ENCODE measurements around the gene NCR2.

Gene NCR2

DNA sequence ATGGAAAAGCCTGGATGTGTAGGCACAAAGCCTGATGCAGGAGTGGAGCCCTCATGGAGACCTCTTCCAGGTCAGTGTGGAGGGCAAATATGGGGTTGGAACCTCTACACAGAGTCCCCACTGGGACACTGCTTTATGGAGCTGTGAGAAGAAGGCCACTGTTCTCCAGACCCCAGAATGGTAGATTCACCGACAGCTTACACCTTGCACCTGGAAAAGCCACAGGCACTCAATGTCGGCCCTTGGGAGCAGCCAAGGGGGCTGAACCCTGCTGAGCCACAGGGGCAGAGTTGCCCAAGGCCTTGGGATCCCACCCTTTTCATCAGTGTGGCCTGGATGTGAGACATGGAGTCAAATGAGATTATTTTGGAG is 24.9 kb downstream of the NCR2 start:
- DNase-seq: no peak

DNA sequence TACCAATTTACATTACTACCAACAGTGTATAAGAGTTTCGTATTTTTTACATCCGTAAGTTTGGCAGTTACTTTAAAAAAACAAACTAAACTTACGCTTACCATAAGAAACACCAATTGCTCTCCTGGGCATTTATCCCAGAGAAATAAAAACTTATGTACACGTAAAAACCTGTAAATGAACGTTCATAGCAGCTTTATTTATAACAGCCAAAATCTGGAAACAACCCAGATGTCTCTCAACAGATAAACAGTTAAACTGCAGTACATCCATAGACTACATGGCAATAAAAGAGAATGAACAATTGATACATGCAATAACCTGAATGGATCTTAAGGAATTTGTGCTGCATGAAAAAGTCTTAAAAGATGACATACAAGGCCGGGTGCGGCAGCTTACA is 30.7 kb downstream of the NCR2 start:
- no peak for DNase-seq

DNA sequence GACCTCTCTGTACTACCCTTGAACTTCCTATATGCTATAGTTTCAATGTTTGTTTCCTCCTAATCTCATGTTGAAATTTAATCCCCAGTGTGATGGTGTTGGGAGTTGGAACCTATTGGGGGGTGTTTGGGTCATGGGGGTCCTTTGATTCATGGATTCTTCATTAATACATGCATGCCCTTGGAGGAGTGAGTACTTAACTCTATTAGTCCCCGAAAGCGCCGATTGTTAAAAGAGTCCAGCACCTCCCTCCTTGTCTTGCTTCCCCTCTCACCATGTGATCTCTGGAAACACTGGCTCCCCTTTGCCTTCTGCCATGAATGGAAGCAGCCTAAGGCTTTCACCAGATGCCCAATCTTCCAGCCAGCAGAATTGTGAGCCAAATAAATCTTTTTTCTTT is 31.7 kb downstream of the NCR2 start:
- DNase-seq: no peak

DNA sequence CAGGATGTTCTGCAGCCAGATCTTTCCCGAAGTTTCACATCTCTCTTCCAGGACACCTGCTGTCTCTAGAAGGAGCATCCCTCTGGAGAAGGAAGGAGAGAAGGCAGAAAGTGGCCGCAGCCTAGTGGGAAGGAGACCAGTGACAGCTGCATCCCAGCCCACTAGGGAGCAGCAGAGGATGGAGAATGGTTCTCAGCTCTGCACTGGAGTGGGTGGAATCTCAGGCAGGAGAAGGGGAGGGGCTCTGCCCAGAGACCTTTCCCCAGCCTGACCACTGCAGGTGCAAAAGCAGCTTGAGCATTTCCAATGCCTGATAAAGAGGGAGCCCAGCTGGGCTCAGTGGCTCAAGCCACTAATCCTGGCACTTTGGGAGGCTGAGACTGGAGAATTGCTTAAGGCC is 32.3 kb downstream of the NCR2 start:
- no peak for DNase-seq

DNA sequence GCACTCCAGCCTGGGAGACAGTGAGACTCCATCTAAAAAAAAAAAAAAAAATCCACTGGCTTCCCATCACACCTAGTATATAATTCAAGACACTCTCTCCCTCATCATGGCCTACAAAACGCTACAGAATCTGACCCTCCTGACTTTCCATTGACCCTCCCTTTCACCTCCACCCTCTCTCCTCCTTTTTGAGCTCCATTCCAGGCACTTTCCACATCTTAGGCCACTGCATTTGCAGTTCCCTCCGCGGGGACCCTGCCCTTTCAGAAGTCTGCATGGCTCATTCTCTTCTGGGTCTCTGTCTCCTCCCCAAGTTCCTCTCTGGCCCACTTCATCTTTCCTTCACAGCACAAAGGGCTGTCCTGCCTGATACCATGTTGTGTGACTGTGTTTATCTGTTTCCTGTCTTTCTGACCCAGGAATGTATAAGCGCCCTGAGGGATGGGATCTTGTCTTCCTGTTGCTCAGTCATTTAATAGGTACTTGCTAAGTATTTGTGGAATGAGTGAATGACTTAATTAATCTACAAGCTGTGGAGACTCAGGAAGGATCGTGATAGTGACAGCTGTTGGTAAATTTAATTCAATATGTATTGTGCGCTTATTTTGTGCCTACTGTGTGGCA is 35.2 kb downstream of the NCR2 start:
- no peak for DNase-seq

DNA sequence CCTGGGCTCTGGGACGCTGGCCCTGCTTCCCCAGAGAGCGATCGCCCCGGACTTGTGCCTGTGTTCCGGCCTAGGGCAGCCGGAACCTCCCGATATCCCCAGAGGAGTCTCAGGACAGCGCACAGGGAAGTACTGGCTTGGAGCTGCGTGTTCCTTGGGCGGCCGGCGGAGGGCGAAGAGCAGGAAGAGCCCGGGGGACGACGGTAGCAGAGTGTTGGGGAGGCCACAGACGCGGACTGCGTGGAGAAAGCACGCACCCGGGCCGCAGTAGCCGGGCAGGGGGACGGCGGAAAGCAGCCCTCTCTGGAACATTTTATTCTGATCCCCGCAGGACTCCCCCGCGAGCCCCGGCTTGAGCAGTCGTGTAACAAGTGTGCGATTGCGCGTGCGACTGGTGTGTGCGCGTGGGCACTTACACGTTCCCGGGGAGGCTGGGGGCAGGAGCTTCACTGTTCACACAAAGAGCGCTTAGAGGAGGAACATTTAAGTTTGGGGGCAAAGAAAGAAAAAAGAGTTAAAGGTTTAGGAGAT is 36.1 kb downstream of the NCR2 start:
- no peak for DNase-seq

DNA sequence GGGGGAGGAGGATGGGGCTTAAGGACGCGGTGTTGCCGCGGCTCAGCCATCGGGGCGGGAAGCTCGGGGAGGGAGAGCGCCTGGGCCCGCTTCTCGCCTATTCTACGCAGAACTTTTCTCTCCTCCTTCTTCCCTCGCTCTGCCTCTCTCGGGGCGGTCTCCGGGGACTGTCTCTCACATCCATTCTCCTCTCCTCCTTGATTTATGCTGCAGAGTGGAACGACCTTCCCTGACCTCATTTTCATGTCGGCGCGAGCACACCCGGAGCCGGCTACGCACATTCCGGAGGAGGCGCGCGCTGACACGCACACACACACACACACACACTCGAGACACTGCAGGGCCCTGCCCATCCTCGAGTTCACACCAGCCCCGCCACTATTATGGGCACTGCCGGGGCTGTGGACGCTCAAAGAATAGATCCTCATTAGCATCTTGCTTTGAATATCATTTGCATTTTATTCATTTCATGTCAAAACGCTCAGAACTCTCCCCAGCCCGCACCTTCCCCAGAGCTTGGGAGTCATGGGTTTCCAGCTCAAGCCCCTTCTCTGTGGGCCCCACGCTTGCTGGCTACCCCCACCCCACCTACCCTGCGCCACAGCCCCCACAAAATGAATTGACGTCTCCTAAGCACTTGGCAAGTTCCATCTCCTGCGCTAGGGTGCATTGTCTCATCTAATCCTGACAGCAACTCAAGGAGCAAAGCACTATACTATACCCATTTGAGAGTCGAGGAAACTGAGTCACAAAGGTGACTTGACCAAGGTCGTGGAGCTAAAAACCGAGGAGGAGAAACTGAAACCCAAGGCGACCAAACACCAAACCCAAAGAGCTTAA is 36.8 kb downstream of the NCR2 start:
- DNase-seq: no peak

DNA sequence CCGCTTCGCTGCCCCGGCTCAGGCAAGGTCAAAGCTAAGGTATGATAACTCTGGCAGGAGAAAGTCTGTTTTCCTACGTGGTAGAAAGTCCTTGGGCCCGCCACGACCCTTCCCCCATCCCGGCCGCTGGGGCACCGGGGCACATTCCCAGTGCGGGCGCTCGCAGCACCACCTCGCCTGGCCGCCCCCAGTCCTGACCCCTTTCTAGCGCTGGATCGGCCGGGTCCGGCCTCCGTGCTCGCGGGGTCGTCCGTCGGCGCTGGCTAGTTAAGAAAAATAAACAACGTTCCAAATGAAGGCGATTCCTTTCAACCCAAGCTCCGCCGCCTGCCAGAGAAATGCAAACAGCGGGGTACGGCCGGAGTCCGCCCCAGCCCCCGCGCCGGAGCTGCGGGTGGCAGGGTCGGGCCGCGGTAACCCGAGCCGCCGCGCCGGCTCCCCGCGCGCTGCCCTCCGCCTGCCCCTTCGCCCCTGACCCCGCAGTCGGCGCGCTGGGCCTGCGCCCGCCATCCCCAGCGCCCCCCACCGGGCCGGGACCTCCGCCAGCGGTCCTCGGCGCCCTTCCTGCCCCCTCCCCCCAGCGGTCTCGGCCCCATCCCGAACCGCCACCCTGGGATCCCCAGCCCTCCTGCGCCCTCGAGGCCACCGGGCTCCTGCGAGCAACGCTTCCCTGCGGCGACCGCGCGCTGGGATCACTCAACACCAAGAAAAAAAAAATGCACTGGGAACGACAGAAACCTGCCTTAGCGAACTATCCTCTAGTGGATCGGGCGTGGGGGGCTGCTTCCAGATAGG is 37.6 kb downstream of the NCR2 start:
- DNase-seq: no peak

DNA sequence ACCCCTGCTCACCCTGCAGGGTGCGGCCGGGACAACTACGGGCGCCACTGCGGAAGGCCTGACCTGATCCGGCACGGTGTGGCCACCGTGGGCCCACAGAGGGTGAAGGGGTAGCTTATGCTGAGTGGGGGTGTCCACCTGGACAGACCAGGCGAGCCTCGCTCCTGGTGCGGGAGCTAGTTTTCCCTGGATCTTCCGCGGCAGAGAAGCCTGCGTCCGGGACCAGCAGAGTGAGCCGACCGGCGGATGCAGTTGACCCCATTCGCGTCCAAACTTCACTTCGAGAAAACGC is 38.2 kb downstream of the NCR2 start:
- no peak for DNase-seq

DNA sequence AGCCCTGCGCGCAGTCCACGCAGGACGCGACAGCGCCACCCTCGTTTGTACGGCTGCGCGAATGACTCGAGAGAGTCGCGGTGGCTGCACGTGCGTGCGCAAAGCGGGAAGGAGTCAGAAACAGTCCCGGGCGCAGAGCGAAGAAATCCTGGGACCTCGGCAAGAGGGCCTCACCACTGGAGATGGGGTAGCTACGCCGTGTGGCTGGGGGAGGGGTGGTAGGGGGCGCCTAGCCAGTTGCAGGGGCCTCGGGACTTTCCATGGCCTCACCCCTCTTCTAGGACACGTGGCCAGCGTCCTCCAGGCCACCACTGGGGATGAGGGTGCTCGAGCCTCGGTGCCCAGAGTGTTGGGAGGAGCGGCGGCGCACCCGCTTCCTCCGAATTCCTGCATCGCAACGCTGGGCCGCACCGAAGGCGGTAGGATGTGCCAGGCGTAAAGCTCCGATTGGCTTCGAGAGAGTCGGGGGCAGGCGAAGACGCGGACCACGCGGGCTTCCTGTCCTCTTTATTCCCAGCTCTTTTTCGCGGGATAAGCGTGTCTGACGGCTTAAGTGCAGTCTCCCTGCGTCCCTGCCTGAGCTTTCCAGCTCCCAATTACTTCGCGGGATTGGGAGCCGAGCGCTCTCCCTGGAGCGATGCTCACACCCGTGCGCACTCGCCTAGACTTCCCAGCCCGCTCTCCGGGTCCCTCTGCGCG is 38.7 kb downstream of the NCR2 start:
- DNase-seq: no peak

DNA sequence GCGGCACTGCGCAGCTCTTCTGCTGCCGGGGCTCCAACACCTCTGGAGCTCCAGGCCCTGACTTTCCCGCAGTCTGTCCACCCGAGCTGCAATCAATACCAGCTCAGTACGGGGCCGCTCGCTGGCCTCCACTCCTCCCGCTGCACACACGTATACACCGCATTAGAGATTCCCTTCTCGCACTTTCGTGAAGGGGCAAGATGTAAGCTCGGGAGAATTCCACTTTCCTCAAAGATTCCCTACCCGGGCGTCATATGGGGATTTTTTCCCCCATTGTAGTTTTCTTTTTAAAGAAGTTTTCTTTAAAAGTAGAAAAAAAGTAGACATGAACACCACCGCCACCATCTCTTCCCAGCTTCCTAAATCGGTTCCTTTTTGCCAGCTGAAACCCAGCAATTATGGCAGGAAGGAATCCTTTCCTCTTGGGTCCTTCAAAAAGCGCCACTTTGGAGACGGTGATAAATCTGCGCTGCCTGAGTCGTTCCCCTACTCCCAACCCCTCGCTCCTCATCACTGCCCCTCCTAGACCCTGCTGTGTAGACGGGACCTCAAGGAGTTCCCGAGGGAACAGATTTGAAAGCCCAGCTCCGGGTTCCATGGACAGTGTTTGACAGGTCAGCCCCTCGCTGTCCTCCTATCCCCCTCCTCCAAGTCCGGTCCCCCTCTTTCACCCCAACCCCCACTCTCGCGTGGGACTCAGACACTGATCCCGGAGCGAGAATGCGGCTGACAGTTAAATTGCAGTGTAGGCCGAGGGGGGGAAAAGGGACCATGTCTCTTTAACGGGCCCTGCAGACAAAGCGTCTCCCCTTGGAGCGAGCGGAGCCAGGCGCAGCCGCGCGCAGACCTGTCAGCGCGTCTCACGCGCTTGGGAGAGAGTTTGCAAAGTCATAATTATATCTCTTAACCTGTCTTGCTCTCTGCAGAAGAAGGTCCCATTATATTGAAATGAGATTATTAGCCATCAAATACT is 39.5 kb downstream of the NCR2 start:
- DNase-seq: no peak

DNA sequence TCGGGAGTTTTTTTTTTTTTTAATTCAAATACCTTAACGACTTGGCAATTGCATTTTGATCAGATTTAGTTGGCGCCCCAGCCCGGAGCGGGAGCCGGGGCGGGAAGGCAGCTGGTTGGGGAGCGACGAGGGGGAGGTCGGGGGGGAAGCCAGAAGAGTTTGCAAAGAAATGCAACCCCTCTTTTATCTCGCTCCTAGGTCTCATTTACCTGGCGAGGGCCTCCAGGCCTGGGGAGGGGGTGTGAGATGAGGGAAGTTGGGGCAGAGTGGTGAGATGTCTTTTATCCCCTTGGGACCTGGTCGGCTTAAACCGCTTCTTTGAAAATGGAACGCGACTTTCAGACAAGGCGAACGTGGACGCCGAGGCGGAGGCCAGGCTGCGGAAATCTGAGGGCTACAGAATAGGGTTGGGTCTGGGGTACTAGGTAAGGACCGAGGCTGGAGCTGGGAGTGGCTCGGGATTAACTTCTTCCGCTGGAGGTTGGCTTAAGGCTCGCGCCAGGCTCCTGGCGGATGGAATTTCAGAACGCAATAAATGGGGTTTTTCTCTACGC is 40.3 kb downstream of the NCR2 start:
- DNase-seq: no peak

DNA sequence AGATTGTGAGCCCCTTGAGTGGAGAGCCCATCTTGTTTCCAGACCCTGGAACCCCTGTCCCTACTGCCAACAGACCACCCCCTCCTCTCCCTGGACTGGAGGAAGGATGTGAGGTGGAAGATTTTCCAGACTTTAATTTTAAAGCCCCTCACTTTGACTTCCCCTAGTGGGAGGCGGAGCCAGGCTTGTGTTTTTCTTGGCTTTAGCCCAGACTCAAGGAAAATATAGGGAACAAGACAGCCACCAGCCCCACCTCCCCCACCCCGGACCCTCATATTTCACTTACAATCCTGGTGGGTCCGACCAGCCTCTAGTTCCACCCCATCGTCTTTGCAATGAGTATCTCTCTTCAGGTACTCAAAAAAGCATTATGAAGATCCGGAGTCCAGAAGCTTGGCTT is 40.8 kb downstream of the NCR2 start:
- DNase-seq: no peak

DNA sequence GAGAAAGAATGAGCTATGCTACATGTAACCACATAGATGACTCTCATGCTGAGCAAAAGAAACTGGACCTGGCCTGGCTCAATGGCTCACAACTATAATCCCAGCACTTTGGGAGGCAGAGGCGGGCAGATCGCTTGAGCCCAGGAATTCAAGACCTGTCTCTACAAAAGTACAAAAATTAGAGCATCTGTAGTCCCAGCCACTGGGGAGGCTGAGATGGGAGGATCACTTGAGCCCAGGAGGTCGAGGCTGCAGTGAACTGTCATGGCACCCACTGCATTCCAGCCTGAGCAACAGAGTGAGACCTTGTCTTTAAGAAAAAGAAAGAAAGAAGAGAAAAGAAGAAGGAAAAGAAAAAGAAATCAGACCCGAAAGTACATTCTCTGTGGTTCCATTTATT is 41.7 kb downstream of the NCR2 start:
- DNase-seq: no peak

DNA sequence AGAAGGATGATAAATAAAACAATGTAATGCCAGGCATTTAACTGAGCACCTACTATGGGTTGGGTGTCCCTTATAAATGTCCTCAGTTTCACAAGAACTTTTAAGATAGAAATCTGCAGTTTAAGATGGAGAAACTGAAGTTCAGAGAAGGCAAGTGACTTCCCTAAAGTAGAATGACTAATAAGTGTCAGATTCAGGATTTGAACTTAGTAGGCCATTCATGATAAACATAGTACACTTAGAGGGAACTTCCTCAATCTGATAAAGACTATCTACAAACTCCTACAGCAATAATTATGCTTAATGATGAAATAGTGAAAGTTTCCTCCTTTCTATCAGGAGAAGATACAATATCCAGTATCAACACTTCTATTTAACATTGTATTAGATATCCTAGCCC is 43.9 kb downstream of the NCR2 start:
- no peak for DNase-seq

DNA sequence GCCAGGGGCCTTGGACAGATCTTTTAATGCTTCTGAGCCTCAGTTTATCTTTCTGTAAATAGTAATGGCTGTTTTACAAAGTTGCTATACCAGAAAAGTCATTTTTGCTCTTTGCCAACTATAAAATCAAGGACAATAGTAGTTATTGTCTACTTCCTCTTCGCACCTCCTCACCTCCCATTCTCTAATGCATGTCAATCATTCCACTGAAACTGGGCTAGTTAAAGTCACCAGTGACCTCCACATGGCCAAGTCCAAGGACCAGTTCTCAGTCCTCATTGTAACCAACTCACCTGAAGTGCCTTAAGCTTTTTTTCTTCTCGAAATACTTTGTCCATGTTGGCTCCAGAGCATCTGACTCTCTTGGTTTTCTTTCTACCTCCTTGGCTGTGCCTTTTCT is 51.2 kb downstream of the NCR2 start:
- no peak for DNase-seq

DNA sequence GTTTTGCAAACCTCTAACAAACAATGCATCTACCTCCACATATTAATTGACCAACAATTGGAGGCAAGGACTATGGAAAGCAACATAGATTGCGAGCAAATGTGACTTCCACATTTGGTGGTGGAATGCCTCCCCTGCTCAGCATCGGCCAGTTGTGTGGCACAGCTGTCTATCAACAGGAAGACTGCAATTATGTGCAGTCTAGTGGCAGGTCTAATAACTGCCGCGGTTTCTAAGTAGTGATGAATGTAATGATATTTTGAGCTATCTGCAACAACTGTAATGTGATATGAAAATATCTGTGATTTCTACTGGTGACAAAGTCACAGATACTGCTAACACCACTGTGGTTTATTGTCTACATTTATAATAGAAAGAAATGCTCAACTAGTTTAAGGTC is 56.8 kb downstream of the NCR2 start:
- no peak for DNase-seq

DNA sequence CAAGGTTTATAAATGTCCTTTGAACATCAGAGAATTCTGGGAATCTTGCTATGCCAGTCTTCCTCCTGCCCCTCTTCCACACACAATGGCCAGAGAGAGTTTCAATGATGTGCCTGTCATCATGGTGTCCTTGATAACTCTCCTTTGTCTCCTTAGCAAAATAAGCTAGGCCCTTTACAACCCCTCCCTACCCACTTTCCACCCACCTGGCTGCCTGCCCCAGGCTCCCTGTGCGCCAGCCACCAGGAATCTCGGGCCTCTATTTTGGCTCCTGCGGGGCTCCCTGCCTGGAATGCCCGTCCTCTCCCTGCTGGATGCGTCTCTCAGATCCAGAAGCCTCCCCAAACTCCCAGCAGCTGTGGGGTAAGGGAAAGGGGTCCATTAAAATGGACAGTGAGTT is 60.9 kb downstream of the NCR2 start:
- no peak for DNase-seq

DNA sequence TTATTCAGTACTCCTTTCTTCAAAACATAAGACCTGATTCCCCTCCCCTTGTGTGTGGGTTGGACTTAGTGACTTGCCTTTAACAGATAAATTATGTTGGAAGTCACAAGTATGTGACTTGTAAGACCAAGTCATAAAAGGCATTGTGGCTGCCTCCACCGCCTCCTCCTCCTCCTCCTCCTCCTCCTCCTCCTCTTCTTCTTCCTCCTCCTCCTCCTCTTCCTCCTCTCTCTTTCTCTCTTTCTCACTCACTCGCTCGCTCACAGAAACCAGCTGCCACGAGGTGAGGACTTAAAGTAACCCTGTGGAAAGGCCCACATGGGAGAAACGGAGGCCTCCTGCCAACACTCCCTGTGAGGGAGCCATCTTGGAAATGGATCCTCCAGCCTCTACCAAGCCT is 64.0 kb downstream of the NCR2 start:
- DNase-seq: no peak
